BJ (cell line): ENCODE data around the gene PPTC7. TPM values are rescaled to one million over a fixed set of nuclear protein-coding genes. Genes with fewer than 3 reads are reported as not detected.
"Not testable (repeated sequence)": the region's sequence is repeated elsewhere in the genome, so short reads cannot be mapped to it uniquely, and the experiment has no call there.

Experiments
- CTCF ChIA-PET: fragments of 350-600 bp; formaldehyde crosslinking; extraction: SDS; loops from one replicate; lab custom pipeline; 2021; ENCODE audit warnings: antibody characterized with exemption, inconsistent platforms; lab: Yijun Ruan, JAX
- POLR2A ChIA-PET: fragments of 300-600 bp; sonication (Branson Sonifier 250); formaldehyde crosslinking; extraction: SDS; loops from one replicate; lab custom pipeline; 2021; ENCODE audit warnings: antibody characterized with exemption; lab: Charles Lee
- DNase-seq: peaks from one replicate; pipeline ENCODE4 v3.0.0-alpha.2; 2011; ENCODE audit warnings: low read depth
- H3K27me3 ChIP-seq: 2 replicates; pipeline ENCODE4 v1.6.0; 2011; ENCODE audit warnings: low read length; ENCODE audit not compliant: control insufficient read depth, insufficient read depth
- H3K36me3 ChIP-seq: 2 replicates; pipeline ENCODE4 v1.5.1; 2011; ENCODE audit warnings: low read length; ENCODE audit not compliant: control insufficient read depth, insufficient read depth
- H3K4me3 ChIP-seq: 2 replicates; pipeline ENCODE4 v1.5.1; 2011; ENCODE audit warnings: low read depth, mild to moderate bottlenecking, control low read depth, low read length
- polyA plus RNA-seq: library from polyadenylated mRNA; depleted of rRNA; stranded (reverse); fragments of >200 nt; gene quantifications from 2 replicates; pipeline ENCODE4 v1.2.3, GENCODE V29; 2011
- TF ChIP-seq, protein P1 (sequence below): IDR thresholded peaks from 2 replicates; pipeline ENCODE4 v1.5.1; 2011; ENCODE audit warnings: low read depth, mild to moderate bottlenecking, control low read depth, inconsistent platforms, low read length, moderate library complexity; ENCODE audit not compliant: insufficient read depth

The PPTC7 gene
- polyA plus RNA-seq, 1 experiment = 6.0 TPM

GRCh38 chr12:110578694-110579534 is 4.2 kb downstream of the PPTC7 start:
- ChIA-PET POLR2A (no interaction called here), CTCF (interaction anchor here (1.0 to 1.6 kb wide), 3 partner anchors 22 to 40 kb away, joined by 3 read pairs; no protein-coding TSS in a partner anchor)
- DNase-seq = no peak
- Histone ChIP-seq H3K36me3 (no peaks in the 10 kb centered on the region), H3K4me3 (no peak overlapping the region), H3K27me3 (no peaks in the 10 kb centered on the region)
- TF ChIP-seq, protein P1, sequence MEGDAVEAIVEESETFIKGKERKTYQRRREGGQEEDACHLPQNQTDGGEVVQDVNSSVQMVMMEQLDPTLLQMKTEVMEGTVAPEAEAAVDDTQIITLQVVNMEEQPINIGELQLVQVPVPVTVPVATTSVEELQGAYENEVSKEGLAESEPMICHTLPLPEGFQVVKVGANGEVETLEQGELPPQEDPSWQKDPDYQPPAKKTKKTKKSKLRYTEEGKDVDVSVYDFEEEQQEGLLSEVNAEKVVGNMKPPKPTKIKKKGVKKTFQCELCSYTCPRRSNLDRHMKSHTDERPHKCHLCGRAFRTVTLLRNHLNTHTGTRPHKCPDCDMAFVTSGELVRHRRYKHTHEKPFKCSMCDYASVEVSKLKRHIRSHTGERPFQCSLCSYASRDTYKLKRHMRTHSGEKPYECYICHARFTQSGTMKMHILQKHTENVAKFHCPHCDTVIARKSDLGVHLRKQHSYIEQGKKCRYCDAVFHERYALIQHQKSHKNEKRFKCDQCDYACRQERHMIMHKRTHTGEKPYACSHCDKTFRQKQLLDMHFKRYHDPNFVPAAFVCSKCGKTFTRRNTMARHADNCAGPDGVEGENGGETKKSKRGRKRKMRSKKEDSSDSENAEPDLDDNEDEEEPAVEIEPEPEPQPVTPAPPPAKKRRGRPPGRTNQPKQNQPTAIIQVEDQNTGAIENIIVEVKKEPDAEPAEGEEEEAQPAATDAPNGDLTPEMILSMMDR = no peak

GRCh38 chr12:110577864-110578693 is 5.0 kb downstream of the PPTC7 start:
- no peaks in the 10 kb centered on the region for H3K27me3 ChIP-seq
- H3K4me3 ChIP-seq = 0 out of 2 replicates have a peak overlapping the region, but pooled peaks have one; percentile 22
- ChIA-PET CTCF (interaction anchor here (1.0 to 1.6 kb wide), 2 partner anchors 26 to 39 kb away, joined by 3 read pairs; no protein-coding TSS in a partner anchor), POLR2A (no interaction called here)
- no peak for DNase-seq
- H3K36me3 ChIP-seq = no peaks in the 10 kb centered on the region
- TF ChIP-seq, protein P1 = no peak

DNA sequence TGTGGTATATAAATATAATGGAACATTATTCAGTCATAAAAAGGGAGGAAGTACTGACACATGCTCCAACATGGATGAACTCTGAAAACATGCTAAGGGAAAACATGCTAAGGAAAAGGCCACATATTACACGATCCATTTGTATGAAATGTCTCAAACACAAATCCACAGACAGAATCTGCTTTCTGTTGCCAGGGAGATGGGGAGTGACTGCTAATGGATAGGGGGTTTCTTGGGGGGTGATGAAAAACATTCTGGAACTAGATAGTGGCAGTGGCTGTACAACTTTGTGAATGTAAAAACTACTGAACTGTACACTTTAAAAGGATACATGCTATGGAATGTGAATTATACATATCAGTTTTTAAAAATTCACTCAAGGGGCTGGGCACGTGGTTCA is 6.6 kb downstream of the PPTC7 start:
- H3K27me3 ChIP-seq = no peaks in the 10 kb centered on the region
- TF ChIP-seq, protein P1 = no peak
- POLR2A ChIA-PET = no interaction called here
- CTCF ChIA-PET = interaction anchor here (0.9 kb wide), 1 partner anchor 28 kb away, joined by 3 read pairs; no protein-coding TSS in a partner anchor
- H3K4me3 ChIP-seq = no peak overlapping the region
- DNase-seq = no peak
- H3K36me3 ChIP-seq = no peaks in the 10 kb centered on the region

- CTCF ChIA-PET = interaction anchor here (0.8 to 2.1 kb wide), 4 partner anchors 18 to 26 kb away, joined by 3 to 6 read pairs (median 4); no protein-coding TSS in a partner anchor
- TF ChIP-seq, protein P1 = no peak
- Histone ChIP-seq H3K4me3 (no peak overlapping the region), H3K27me3 (no peaks in the 10 kb centered on the region), H3K36me3 (no peaks in the 10 kb centered on the region)
- POLR2A ChIA-PET = no interaction called here
- no peak for DNase-seq
Measured at GRCh38 chr12:110575326-110575725, 7.8 kb downstream of the PPTC7 start.

DNA sequence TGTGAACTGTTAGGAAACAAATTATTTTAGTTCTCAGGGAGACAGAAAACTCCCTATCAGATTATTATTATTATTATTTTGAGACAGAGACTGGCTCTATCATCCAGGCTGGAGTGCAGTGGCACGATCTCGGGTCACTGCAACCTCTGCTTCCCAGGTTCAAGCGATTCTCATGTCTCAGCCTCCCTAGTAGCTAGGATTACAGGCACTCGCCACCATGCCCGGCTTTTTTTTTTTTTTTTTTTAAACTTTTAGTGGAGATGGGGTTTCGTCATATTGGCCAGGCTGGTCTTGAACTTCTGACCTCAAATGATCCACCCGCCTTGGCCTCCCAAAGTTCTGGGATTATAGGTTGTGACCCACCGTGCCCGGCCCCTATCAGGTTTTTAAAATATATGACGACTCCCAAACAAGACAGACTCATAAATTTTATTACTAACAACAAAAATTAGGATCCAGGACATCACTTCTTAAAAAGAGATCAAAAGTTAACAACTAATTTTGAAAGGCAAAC is 8.3 kb downstream of the PPTC7 start:
- DNase-seq, H3K27me3 ChIP-seq, H3K4me3 ChIP-seq, H3K36me3 ChIP-seq: not testable (repeated sequence)
- ChIA-PET POLR2A (interaction anchor here (0.7 kb wide), 1 partner anchor 8 kb away, joined by 9 read pairs; no protein-coding TSS in a partner anchor), CTCF (interaction anchor here (0.7 to 2.1 kb wide), 4 partner anchors 18 to 43 kb away, joined by 3 to 6 read pairs (median 4); no protein-coding TSS in a partner anchor)
